H9 (cell line): Measurements from ENCODE around the gene ALDH1L1. TPM values are rescaled to one million over a fixed set of nuclear protein-coding genes. Genes with fewer than 3 reads are reported as not detected.
A peak's percentile ranks its signal among the peaks of the same experiment; 100 is the strongest.

Experiments
- DNase-seq: peaks from one replicate; pipeline ENCODE4 v3.0.0-alpha.2; 2017
- H2AFZ ChIP-seq: one replicate; pipeline ENCODE4 v1.6.1; 2013; ENCODE audit warnings: mild to moderate bottlenecking, low read length, control low read depth, moderate library complexity
- H2AK5ac ChIP-seq: 2 replicates; pipeline ENCODE4 v1.6.1; 2013; ENCODE audit warnings: low read length, control low read depth, mixed read lengths; ENCODE audit not compliant: insufficient read length
- H2BK120ac ChIP-seq: one replicate; pipeline ENCODE4 v1.6.1; 2013; ENCODE audit warnings: low read depth, mild to moderate bottlenecking, low read length, control low read depth, inconsistent platforms; ENCODE audit not compliant: poor library complexity, severe bottlenecking
- H2BK12ac ChIP-seq: 2 replicates; pipeline ENCODE4 v1.6.1; 2013; ENCODE audit warnings: low read length, control low read depth, mixed read lengths, low read depth; ENCODE audit not compliant: insufficient read length
- H2BK15ac ChIP-seq: 2 replicates; pipeline ENCODE4 v1.6.1; 2013; ENCODE audit warnings: low read depth, low read length, control low read depth
- H2BK20ac ChIP-seq: one replicate; pipeline ENCODE4 v1.6.1; 2013; ENCODE audit warnings: low read depth, mild to moderate bottlenecking, low read length, control low read depth, inconsistent platforms; ENCODE audit not compliant: poor library complexity, severe bottlenecking
- H2BK5ac ChIP-seq: 2 replicates; pipeline ENCODE4 v1.6.1; 2013; ENCODE audit warnings: low read length, control low read depth, mixed read lengths; ENCODE audit not compliant: insufficient read length
- H3K14ac ChIP-seq: 2 replicates; pipeline ENCODE4 v1.6.1; 2013; ENCODE audit warnings: low read length, control low read depth; ENCODE audit not compliant: insufficient read depth
- H3K18ac ChIP-seq: 2 replicates; pipeline ENCODE4 v1.6.1; 2013; ENCODE audit warnings: low read depth, mild to moderate bottlenecking, mixed read lengths, low read length, control low read depth; ENCODE audit not compliant: insufficient read length
- H3K23ac ChIP-seq: 2 replicates; pipeline ENCODE4 v1.6.1; 2013; ENCODE audit warnings: low read length, control low read depth, mixed read lengths, low read depth; ENCODE audit not compliant: insufficient read length
- H3K23me2 ChIP-seq: 2 replicates; pipeline ENCODE4 v1.6.1; 2013; ENCODE audit warnings: low read depth, mild to moderate bottlenecking, mixed read lengths, low read length, control low read depth; ENCODE audit not compliant: insufficient read length, poor library complexity, severe bottlenecking
- H3K27ac ChIP-seq: 2 replicates; pipeline ENCODE4 v1.5.1; 2013; ENCODE audit warnings: low read length, control low read depth, mixed read lengths, low read depth; ENCODE audit not compliant: insufficient read length
- H3K27me3 ChIP-seq: 2 replicates; pipeline ENCODE4 v1.6.1; 2013; ENCODE audit warnings: low read length, control low read depth, inconsistent platforms; ENCODE audit not compliant: insufficient read depth
- H3K4ac ChIP-seq: 2 replicates; pipeline ENCODE4 v1.6.1; 2013; ENCODE audit warnings: low read depth, mild to moderate bottlenecking, control low read depth, inconsistent platforms, low read length, moderate library complexity
- H3K4me1 ChIP-seq: 2 replicates; pipeline ENCODE4 v1.6.1; 2013; ENCODE audit warnings: low read length, control low read depth, inconsistent platforms; ENCODE audit not compliant: insufficient read depth
- H3K4me2 ChIP-seq: 2 replicates; pipeline ENCODE4 v1.6.1; 2013; ENCODE audit warnings: low read length, control low read depth, mixed read lengths; ENCODE audit not compliant: insufficient read length, insufficient read depth
- H3K56ac ChIP-seq: 2 replicates; pipeline ENCODE4 v1.6.1; 2013; ENCODE audit warnings: low read depth, mild to moderate bottlenecking, mixed read lengths, low read length, control low read depth; ENCODE audit not compliant: insufficient read length
- H3K79me1 ChIP-seq: 2 replicates; pipeline ENCODE4 v1.6.1; 2013; ENCODE audit warnings: low read depth, mild to moderate bottlenecking, moderate library complexity, low read length, control low read depth, inconsistent platforms; ENCODE audit not compliant: insufficient read depth, poor library complexity, severe bottlenecking
- H3K79me2 ChIP-seq: 2 replicates; pipeline ENCODE4 v1.6.1; 2013; ENCODE audit warnings: low read length, control low read depth, inconsistent platforms; ENCODE audit not compliant: insufficient read depth
- H3K9ac ChIP-seq: 2 replicates; pipeline ENCODE4 v1.6.1; 2013; ENCODE audit warnings: low read length, control low read depth, mixed read lengths; ENCODE audit not compliant: insufficient read length; ENCODE audit errors: extremely low read depth
- H3K9me3 ChIP-seq: one replicate; pipeline ENCODE4 v1.6.1; 2013; ENCODE audit warnings: low read depth, low read length, inconsistent platforms; ENCODE audit not compliant: control insufficient read depth
- H3T11ph ChIP-seq: one replicate; pipeline ENCODE4 v1.6.1; 2013; ENCODE audit warnings: mild to moderate bottlenecking, low read length, control low read depth, inconsistent platforms
- H4K20me1 ChIP-seq: one replicate; pipeline ENCODE4 v1.6.1; 2013; ENCODE audit not compliant: control insufficient read depth, insufficient read length, insufficient read depth
- H4K5ac ChIP-seq: 2 replicates; pipeline ENCODE4 v1.6.1; 2013; ENCODE audit warnings: low read depth, mild to moderate bottlenecking, mixed read lengths, low read length, control low read depth; ENCODE audit not compliant: insufficient read length
- H4K8ac ChIP-seq: replicated peaks from 2 replicates; pipeline ENCODE4 v1.6.1; 2013; ENCODE audit warnings: low read length, control low read depth, mixed read lengths, low read depth; ENCODE audit not compliant: insufficient read length
- H4K91ac ChIP-seq: 2 replicates; pipeline ENCODE4 v1.6.1; 2013; ENCODE audit warnings: low read depth, mild to moderate bottlenecking, moderate library complexity, mixed read lengths, low read length, control low read depth; ENCODE audit not compliant: insufficient read length
- H3K27ac Mint-ChIP-seq, 3 experiments: 2 replicates in 2 of 3; 3 replicates in 1 of 3; pipeline ENCODE4 v1.8.0; 2020 to 2021; ENCODE audit warnings: mixed read lengths in 3 of 3, mild to moderate bottlenecking in 1 of 3, moderate library complexity in 1 of 3
- H3K27me3 Mint-ChIP-seq: 2 replicates; pipeline ENCODE4 v1.8.0; 2021; ENCODE audit warnings: low read depth, mild to moderate bottlenecking, moderate library complexity, mixed read lengths
- H3K36me3 Mint-ChIP-seq, 3 experiments: 2 replicates in 2 of 3; 3 replicates in 1 of 3; pipeline ENCODE4 v1.8.0; 2020 to 2021; ENCODE audit warnings: low read depth in 3 of 3, mixed read lengths in 3 of 3; ENCODE audit not compliant: insufficient read depth in 1 of 3
- H3K4me1 Mint-ChIP-seq, 2 experiments: 2 replicates each; pipeline ENCODE4 v1.8.0; 2020; ENCODE audit warnings: mixed read lengths in 2 of 2
- H3K4me3 Mint-ChIP-seq, 2 experiments: 2 replicates in 1 of 2; 3 replicates in 1 of 2; pipeline ENCODE4 v1.8.0; 2020 to 2021; ENCODE audit warnings: mild to moderate bottlenecking in 2 of 2, mixed read lengths in 2 of 2, moderate library complexity in 1 of 2
- H3K9me3 Mint-ChIP-seq, 2 experiments: 2 replicates in 1 of 2; 3 replicates in 1 of 2; pipeline ENCODE4 v1.8.0; 2020; ENCODE audit warnings: mild to moderate bottlenecking in 2 of 2, mixed read lengths in 2 of 2, moderate library complexity in 1 of 2
- WGBS: extraction: QIAGEN DNeasy Blood & Tissue Kit; methylation state at CpG from one replicate; pipeline ENCODE4 v1.1.7; 2013; ENCODE audit warnings: missing lambda C conversion rate, low lambda C conversion rate, mixed read lengths; ENCODE audit not compliant: insufficient read length; ENCODE audit errors: extremely low coverage; 5-methylcytosine and 5-hydroxymethylcytosine counted together
- long read RNA-seq: library from polyadenylated mRNA; unstranded; transcript quantifications from one replicate; pipeline ENCODE4 v2.0.0, GENCODE V29; 2020
- total RNA-seq: library from RNA; stranded (reverse); gene quantifications from 2 replicates; pipeline ENCODE4 v1.2.1, GENCODE V29; 2021
- TF ChIP-seq, protein P1 (sequence below): fragments of 200-600 bp; sonication (generic); conservative IDR thresholded peaks from 3 replicates; pipeline ENCODE4 v1.8.0; 2021; ENCODE audit warnings: antibody characterized with exemption, mild to moderate bottlenecking

Gene ALDH1L1
- 0.68 and 0.90 TPM in 2 replicates for total RNA-seq
- long read RNA-seq, partial matches to known transcripts: 2 of 6 reads
- long read RNA-seq, other reads (novel, unspliced or antisense): 2 of 6 reads

DNA sequence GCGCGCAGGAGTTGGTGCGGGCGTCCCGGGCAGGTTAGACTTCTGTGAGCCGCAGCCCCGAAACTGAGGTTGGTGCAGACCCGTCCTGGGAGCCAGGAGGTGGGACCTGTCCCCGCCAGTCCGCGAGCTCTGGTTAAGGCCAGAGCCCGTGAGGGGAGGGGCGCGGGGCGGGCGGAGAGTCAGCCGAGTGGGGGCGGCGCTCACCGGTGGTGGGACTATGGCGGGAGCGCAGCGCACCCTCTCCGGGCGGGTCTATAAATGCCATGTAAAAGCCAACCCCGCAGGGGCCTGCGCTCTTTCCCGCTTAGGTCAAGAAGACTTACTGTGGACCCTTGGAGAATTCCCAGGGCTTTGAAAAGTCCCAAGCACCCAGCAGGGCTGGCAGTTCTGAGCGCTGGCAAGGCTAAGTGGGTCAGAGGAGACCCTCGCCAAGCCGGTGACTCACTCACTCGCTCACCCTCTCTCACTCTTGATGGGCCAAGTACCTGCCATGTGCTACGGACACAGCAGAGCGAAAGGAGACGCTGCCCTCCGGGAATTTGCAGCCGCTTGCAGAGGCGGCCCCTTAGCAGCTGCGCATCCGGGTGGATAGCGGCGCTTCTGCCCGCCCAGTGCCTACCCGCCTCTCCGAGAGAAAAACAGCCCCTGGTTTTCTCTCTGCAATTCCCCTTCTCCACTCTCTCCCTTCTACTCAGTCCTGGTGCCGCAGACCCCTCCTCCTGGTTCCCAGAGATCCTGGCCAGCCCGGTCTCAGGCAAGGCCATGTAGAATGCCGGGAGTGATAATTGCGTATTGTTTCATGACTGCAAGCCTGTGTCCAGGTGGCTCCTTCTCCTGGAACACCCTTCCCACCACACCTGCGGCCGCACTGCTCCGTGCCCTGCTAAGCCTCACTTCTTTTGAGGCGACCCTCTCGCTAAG lies at the start of gene ALDH1L1:
TSS of gene ALDH1L1 (minus strand) at position 110 of the 921 bp plus-strand sequence. CDS start 19,607 bp downstream, outside the sequence.
- Histone ChIP-seq H3K4ac (no peak within 1 kb of the TSS), H3K18ac (peak within 1 kb of the TSS; percentile 32), H3K9ac (peak within 1 kb of the TSS; percentile 18), H3K9me3 (no peaks in the 10 kb centered on the region), H4K20me1 (no peaks in the 10 kb centered on the region), H3K27ac (no peak within 1 kb of the TSS), H2AFZ (no peak within 1 kb of the TSS), H4K8ac (no peak within 1 kb of the TSS), H2AK5ac (no peak within 1 kb of the TSS), H2BK120ac (no peak within 1 kb of the TSS), H3K79me2 (no peaks in the 10 kb centered on the region), H2BK15ac (no peak within 1 kb of the TSS), H3K23me2 (peaks cover 15% of the 10 kb centered on the region), H3K56ac (no peak within 1 kb of the TSS), H2BK5ac (no peak within 1 kb of the TSS), H2BK12ac (no peak within 1 kb of the TSS), H3K4me2 (peak within 1 kb of the TSS; percentile 89), H3K23ac (no peak within 1 kb of the TSS), H3T11ph (no peak within 1 kb of the TSS), H3K27me3 (peaks cover 9% of the 10 kb centered on the region; the same call in 1 of the 2 replicates), H3K79me1 (no peaks in the 10 kb centered on the region), H4K5ac (no peak within 1 kb of the TSS), H2BK20ac (no peak within 1 kb of the TSS), H3K14ac (peak within 1 kb of the TSS; percentile 60), H4K91ac (no peak within 1 kb of the TSS), H3K4me1 (no peaks in the 10 kb centered on the region)
- no peak within 1 kb of the TSS for H3K27ac Mint-ChIP-seq
- no CpG with 5 or more reads among the region's 54 CpGs for WGBS
- peaks cover 67% of the 10 kb centered on the region for H3K27me3 Mint-ChIP-seq
- no peaks in the 10 kb centered on the region; a peak in 1 of 5 replicates for H3K9me3 Mint-ChIP-seq
- DNase-seq: peak; percentile 83
- TF ChIP-seq, protein P1, sequence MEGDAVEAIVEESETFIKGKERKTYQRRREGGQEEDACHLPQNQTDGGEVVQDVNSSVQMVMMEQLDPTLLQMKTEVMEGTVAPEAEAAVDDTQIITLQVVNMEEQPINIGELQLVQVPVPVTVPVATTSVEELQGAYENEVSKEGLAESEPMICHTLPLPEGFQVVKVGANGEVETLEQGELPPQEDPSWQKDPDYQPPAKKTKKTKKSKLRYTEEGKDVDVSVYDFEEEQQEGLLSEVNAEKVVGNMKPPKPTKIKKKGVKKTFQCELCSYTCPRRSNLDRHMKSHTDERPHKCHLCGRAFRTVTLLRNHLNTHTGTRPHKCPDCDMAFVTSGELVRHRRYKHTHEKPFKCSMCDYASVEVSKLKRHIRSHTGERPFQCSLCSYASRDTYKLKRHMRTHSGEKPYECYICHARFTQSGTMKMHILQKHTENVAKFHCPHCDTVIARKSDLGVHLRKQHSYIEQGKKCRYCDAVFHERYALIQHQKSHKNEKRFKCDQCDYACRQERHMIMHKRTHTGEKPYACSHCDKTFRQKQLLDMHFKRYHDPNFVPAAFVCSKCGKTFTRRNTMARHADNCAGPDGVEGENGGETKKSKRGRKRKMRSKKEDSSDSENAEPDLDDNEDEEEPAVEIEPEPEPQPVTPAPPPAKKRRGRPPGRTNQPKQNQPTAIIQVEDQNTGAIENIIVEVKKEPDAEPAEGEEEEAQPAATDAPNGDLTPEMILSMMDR: no peak
- no peaks in the 10 kb centered on the region; a peak in 1 of 7 replicates for H3K36me3 Mint-ChIP-seq
- H3K4me3 Mint-ChIP-seq: peak within 1 kb of the TSS; percentile 72 to 85
- peaks cover 19 to 20% of the 10 kb centered on the region in 2 experiments for H3K4me1 Mint-ChIP-seq
